Measurements from ENCODE around the gene HS6ST1. TPM values are rescaled to one million over a fixed set of nuclear protein-coding genes. Genes with fewer than 3 reads are reported as not detected.

The HS6ST1 gene
- total and polyA plus RNA-seq, 2 donors (not counting 3 experiments of a cell fraction or from before 2014, with no cell fraction given), result 12.8 to 19.4 TPM

- intact Hi-C loops (cut with micrococcal nuclease), result no loop called here
- no peaks in the 10 kb centered on the region for H3K27me3 ChIP-seq (ENCODE audit: control insufficient read depth in 2 of 2, insufficient read depth in 2 of 2, low read length in 2 of 2)
- CTCF ChIA-PET, result no interaction called here
- BruUV-seq (replicated peaks), result no TSS peak
- H2AFZ ChIP-seq (ENCODE audit: low read depth, low read length), result no peak overlapping the region
- no peaks in the 10 kb centered on the region for H3K9me3 ChIP-seq (replicated peaks; ENCODE audit: control insufficient read depth, insufficient read depth, low read length)
- DNase-seq (ENCODE audit: low read depth, low spot score), result no peak
- H3K27ac ChIP-seq (ENCODE audit: insufficient read depth, low read depth, low read length), result no peak overlapping the region
- POLR2A ChIA-PET, result no interaction called here
- dilution Hi-C loops (cut with MboI; ENCODE audit: extremely low pct_ligation_motif_present, low sequenced_read_pairs), result no loop called here
- no peak for TF ChIP-seq EZH2 (IDR thresholded peaks at IDR 0.05; ENCODE audit: borderline replicate concordance, low read depth, low read length, severe bottlenecking)
- TF ChIP-seq, protein P1, sequence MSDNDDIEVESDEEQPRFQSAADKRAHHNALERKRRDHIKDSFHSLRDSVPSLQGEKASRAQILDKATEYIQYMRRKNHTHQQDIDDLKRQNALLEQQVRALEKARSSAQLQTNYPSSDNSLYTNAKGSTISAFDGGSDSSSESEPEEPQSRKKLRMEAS (IDR thresholded peaks at IDR 0.05; ENCODE audit: insufficient read depth, insufficient read length), result no peak
- TF ChIP-seq JUN (IDR thresholded peaks at IDR 0.05; ENCODE audit: borderline replicate concordance, insufficient read depth, insufficient read length, low read depth), result no peak
- TF ChIP-seq GATA2 (IDR thresholded peaks at IDR 0.05; ENCODE audit: insufficient read depth, insufficient read length, low read depth, low read length), result no peak
- TF ChIP-seq, protein P2, sequence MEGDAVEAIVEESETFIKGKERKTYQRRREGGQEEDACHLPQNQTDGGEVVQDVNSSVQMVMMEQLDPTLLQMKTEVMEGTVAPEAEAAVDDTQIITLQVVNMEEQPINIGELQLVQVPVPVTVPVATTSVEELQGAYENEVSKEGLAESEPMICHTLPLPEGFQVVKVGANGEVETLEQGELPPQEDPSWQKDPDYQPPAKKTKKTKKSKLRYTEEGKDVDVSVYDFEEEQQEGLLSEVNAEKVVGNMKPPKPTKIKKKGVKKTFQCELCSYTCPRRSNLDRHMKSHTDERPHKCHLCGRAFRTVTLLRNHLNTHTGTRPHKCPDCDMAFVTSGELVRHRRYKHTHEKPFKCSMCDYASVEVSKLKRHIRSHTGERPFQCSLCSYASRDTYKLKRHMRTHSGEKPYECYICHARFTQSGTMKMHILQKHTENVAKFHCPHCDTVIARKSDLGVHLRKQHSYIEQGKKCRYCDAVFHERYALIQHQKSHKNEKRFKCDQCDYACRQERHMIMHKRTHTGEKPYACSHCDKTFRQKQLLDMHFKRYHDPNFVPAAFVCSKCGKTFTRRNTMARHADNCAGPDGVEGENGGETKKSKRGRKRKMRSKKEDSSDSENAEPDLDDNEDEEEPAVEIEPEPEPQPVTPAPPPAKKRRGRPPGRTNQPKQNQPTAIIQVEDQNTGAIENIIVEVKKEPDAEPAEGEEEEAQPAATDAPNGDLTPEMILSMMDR (IDR thresholded peaks at IDR 0.05; ENCODE audit: extremely low read depth in 1 of 2, insufficient read depth in 1 of 2, low read depth in 1 of 2, low read length in 2 of 2), result no peak
- no peak for TF ChIP-seq POLR2AphosphoS5 (IDR thresholded peaks at IDR 0.05; ENCODE audit: insufficient read depth, low read depth, low read length)
- TF ChIP-seq FOS (IDR thresholded peaks at IDR 0.05; ENCODE audit: borderline replicate concordance, insufficient read depth, low read length), result no peak
- TF ChIP-seq POLR2A (IDR thresholded peaks at IDR 0.05; ENCODE audit: low read depth, low read length), result no peak
- no peak for TF ChIP-seq MYC (IDR thresholded peaks at IDR 0.05; ENCODE audit: low read depth, low read length)
- H4K20me1 ChIP-seq (replicated peaks; ENCODE audit: control insufficient read depth, extremely low read depth, insufficient read depth, low read length), result no peaks in the 10 kb centered on the region
- H3K9ac ChIP-seq (replicated peaks; ENCODE audit: extremely low read depth, insufficient read depth, low read length), result no peak overlapping the region
- no peak overlapping the region for H3K4me2 ChIP-seq (ENCODE audit: insufficient read depth, low read length)
- H3K9me1 ChIP-seq (replicated peaks; ENCODE audit: control insufficient read depth, extremely low read depth, insufficient read depth, low read length), result no peaks in the 10 kb centered on the region
- H3K4me1 ChIP-seq (ENCODE audit: control insufficient read depth, extremely low read depth, insufficient read depth, low read length), result no peaks in the 10 kb centered on the region
- FAIRE-seq, result no peak
- no peaks in the 10 kb centered on the region for H3K79me2 ChIP-seq (ENCODE audit: control insufficient read depth, insufficient read depth, low read length)
- peaks cover 0 to 2% of the 10 kb centered on the region in 2 experiments for H3K36me3 ChIP-seq (ENCODE audit: control insufficient read depth in 2 of 2, extremely low read depth in 1 of 2, insufficient read depth in 2 of 2, low read length in 2 of 2)
- no peak overlapping the region for H3K4me3 ChIP-seq (replicated peaks in 1 of 3; ENCODE audit: insufficient read depth in 1 of 3, low read depth in 1 of 3, low read length in 3 of 3)
Measured at GRCh38 chr2:128271911-128272600, 46.6 kb downstream of the HS6ST1 start.
